CD8-positive, alpha-beta memory T cell (primary cell): ENCODE results near the gene PDZD2. TPM values are rescaled to one million over a fixed set of nuclear protein-coding genes. Genes with fewer than 3 reads are reported as not detected.
"Not testable (repeated sequence)": the region's sequence is repeated elsewhere in the genome, so short reads cannot be mapped to it uniquely, and the experiment has no call there.

Experiments
- CTCF ChIA-PET: fragments of 350-600 bp; sonication (Branson Sonifier 250); formaldehyde crosslinking; loops from one replicate; lab custom pipeline; 2021; ENCODE audit warnings: antibody characterized with exemption; lab: Charles Lee
- POLR2A ChIA-PET: fragments of 350-600 bp; sonication (Branson Sonifier 250); formaldehyde crosslinking; loops from one replicate; lab custom pipeline; 2021; ENCODE audit warnings: antibody characterized with exemption; lab: Charles Lee
- DNase-seq, 5 donors: peaks; one replicate each; pipeline versions ENCODE4 v3.0.0 to v3.0.0-alpha.2; 2020 to 2022; ENCODE audit warnings: mixed read lengths in 1 of 5
- H3K27ac ChIP-seq: one replicate; pipeline ENCODE4 v1.7.0; 2013; ENCODE audit warnings: low read depth, mild to moderate bottlenecking, low read length, moderate library complexity
- H3K27me3 ChIP-seq: 2 replicates; pipeline ENCODE4 v1.7.0; 2013; ENCODE audit warnings: low read length, mild to moderate bottlenecking; ENCODE audit not compliant: insufficient read depth, poor library complexity, severe bottlenecking
- H3K36me3 ChIP-seq: 2 replicates; pipeline ENCODE4 v1.7.0; 2013; ENCODE audit warnings: mild to moderate bottlenecking, low read length, moderate library complexity; ENCODE audit not compliant: insufficient read depth
- H3K4me1 ChIP-seq: 2 replicates; pipeline ENCODE4 v1.7.0; 2013; ENCODE audit warnings: mild to moderate bottlenecking, low read length, moderate library complexity; ENCODE audit not compliant: insufficient read depth
- H3K4me3 ChIP-seq: 2 replicates; pipeline ENCODE4 v1.7.0; 2013; ENCODE audit warnings: mild to moderate bottlenecking, low read length
- H3K9me3 ChIP-seq: 2 replicates; pipeline ENCODE4 v1.7.0; 2013; ENCODE audit warnings: mild to moderate bottlenecking, low read length
- H3K27ac Mint-ChIP-seq, 8 donors: one replicate each; pipeline ENCODE4 v1.8.0; 2020 to 2021; ENCODE audit warnings: mixed read lengths in 8 of 8, mild to moderate bottlenecking in 6 of 8, inconsistent platforms in 3 of 8, moderate library complexity in 3 of 8
- H3K27me3 Mint-ChIP-seq, 2 donors: one replicate each; pipeline ENCODE4 v1.8.0; 2020 to 2021; ENCODE audit warnings: mixed read lengths in 2 of 2, mild to moderate bottlenecking in 1 of 2, moderate library complexity in 1 of 2
- H3K36me3 Mint-ChIP-seq, 3 donors: one replicate each; pipeline ENCODE4 v1.8.0; 2020 to 2021; ENCODE audit warnings: mixed read lengths in 3 of 3, inconsistent platforms in 1 of 3, mild to moderate bottlenecking in 1 of 3
- H3K4me1 Mint-ChIP-seq, 3 donors: one replicate each; pipeline ENCODE4 v1.8.0; 2020 to 2021; ENCODE audit warnings: mixed read lengths in 3 of 3, inconsistent platforms in 1 of 3, mild to moderate bottlenecking in 1 of 3
- H3K4me3 Mint-ChIP-seq, 7 donors: one replicate each; pipeline ENCODE4 v1.8.0; 2020 to 2021; ENCODE audit warnings: mixed read lengths in 7 of 7, mild to moderate bottlenecking in 6 of 7, moderate library complexity in 4 of 7, inconsistent platforms in 2 of 7
- H3K9me3 Mint-ChIP-seq, 5 donors: one replicate each; pipeline ENCODE4 v1.8.0; 2020 to 2022; ENCODE audit warnings: mixed read lengths in 5 of 5, mild to moderate bottlenecking in 3 of 5, moderate library complexity in 2 of 5, inconsistent platforms in 1 of 5
- polyA plus RNA-seq: library from polyadenylated mRNA; unstranded; fragments of 300-500 nt; fragmentation: Illumina TruSeq; gene quantifications from one replicate; pipeline ENCODE4 v1.2.3, GENCODE V29; 2021
- total RNA-seq, 2 experiments: library from RNA; stranded (reverse); gene quantifications; one replicate each; pipeline ENCODE4 v1.2.3, GENCODE V29; 2021

The PDZD2 gene
- total and polyA plus RNA-seq, 3 experiments from 2014 or later: 0.15 to 0.40 (median 0.27) TPM

GRCh38 chr5:32103521-32103920, 464.6 kb downstream of the PDZD2 start:
- no peak overlapping the region for H3K27ac ChIP-seq
- no peaks in the 10 kb centered on the region for H3K9me3 Mint-ChIP-seq
- CTCF ChIA-PET: interaction anchor here (1.0 to 1.7 kb wide), 2 partner anchors 10 to 226 kb away, joined by 3 to 5 read pairs; no protein-coding TSS in a partner anchor
- no peak for DNase-seq
- POLR2A ChIA-PET: no interaction called here
- H3K9me3 ChIP-seq: no peaks in the 10 kb centered on the region
- H3K36me3 ChIP-seq: peaks cover 13% of the 10 kb centered on the region
- no peak overlapping the region for H3K4me3 Mint-ChIP-seq
- H3K4me3 ChIP-seq: no peak overlapping the region
- peaks cover 0 to 80% (median 19%) of the 10 kb centered on the region in 3 donors for H3K36me3 Mint-ChIP-seq
- H3K4me1 Mint-ChIP-seq: no peaks in the 10 kb centered on the region
- no peaks in the 10 kb centered on the region for H3K4me1 ChIP-seq
- no peaks in the 10 kb centered on the region for H3K27me3 ChIP-seq
- no peaks in the 10 kb centered on the region for H3K27me3 Mint-ChIP-seq
- H3K27ac Mint-ChIP-seq: no peak overlapping the region

- no peaks in the 10 kb centered on the region for H3K4me1 Mint-ChIP-seq
- CTCF ChIA-PET: interaction anchor here (1.2 to 2.7 kb wide), 2 partner anchors 9 to 14 kb away, joined by 4 to 9 read pairs; no protein-coding TSS in a partner anchor
- peak overlapping the region in 1 of 8 donors; percentile 60 for H3K27ac Mint-ChIP-seq
- H3K4me1 ChIP-seq: no peaks in the 10 kb centered on the region
- DNase-seq: no peak
- no peaks in the 10 kb centered on the region for H3K9me3 Mint-ChIP-seq
- H3K27me3 ChIP-seq: no peaks in the 10 kb centered on the region
- peaks cover 5 to 83% (median 27%) of the 10 kb centered on the region in 3 donors for H3K36me3 Mint-ChIP-seq
- no peaks in the 10 kb centered on the region for H3K9me3 ChIP-seq
- no peak overlapping the region for H3K4me3 ChIP-seq
- POLR2A ChIA-PET: interaction anchor here (0.6 kb wide), 1 partner anchor 12 kb away, joined by 3 read pairs; no protein-coding TSS in a partner anchor
- no peak overlapping the region for H3K27ac ChIP-seq
- H3K27me3 Mint-ChIP-seq: no peaks in the 10 kb centered on the region
- H3K36me3 ChIP-seq: peaks cover 21% of the 10 kb centered on the region
- H3K4me3 Mint-ChIP-seq: no peak overlapping the region
Observed at GRCh38 chr5:32107291-32107690, 468.4 kb downstream of the PDZD2 start.

- H3K9me3 ChIP-seq: no peaks in the 10 kb centered on the region
- H3K9me3 Mint-ChIP-seq: no peaks in the 10 kb centered on the region
- ChIA-PET POLR2A (no interaction called here), CTCF (interaction anchor here (1.2 to 2.7 kb wide), 2 partner anchors 9 to 15 kb away, joined by 4 to 9 read pairs; no protein-coding TSS in a partner anchor)
- H3K4me3 ChIP-seq: no peak overlapping the region
- no peaks in the 10 kb centered on the region for H3K4me1 ChIP-seq
- DNase-seq: no peak
- H3K27me3 Mint-ChIP-seq: no peaks in the 10 kb centered on the region
- H3K36me3 ChIP-seq: peaks cover 24% of the 10 kb centered on the region
- no peak overlapping the region for H3K4me3 Mint-ChIP-seq
- peaks cover 5 to 81% (median 25%) of the 10 kb centered on the region in 3 donors for H3K36me3 Mint-ChIP-seq
- H3K27me3 ChIP-seq: no peaks in the 10 kb centered on the region
- H3K4me1 Mint-ChIP-seq: peaks cover 0 to 4% (median 2%) of the 10 kb centered on the region in 3 donors
- no peak overlapping the region for H3K27ac ChIP-seq
- H3K27ac Mint-ChIP-seq: peak overlapping the region in 2 of 8 donors; percentile 56 to 57
Observed at GRCh38 chr5:32108167-32108566, 469.2 kb downstream of the PDZD2 start.

GRCh38 chr5:32109236-32109635, 470.3 kb downstream of the PDZD2 start:
- Histone ChIP-seq H3K36me3 (peaks cover 24% of the 10 kb centered on the region), H3K9me3 (no peaks in the 10 kb centered on the region), H3K4me1 (no peaks in the 10 kb centered on the region), H3K27me3 (no peaks in the 10 kb centered on the region), H3K4me3 (no peak overlapping the region), H3K27ac (no peak overlapping the region)
- peaks cover 5 to 81% (median 23%) of the 10 kb centered on the region in 3 donors for H3K36me3 Mint-ChIP-seq
- no peaks in the 10 kb centered on the region for H3K27me3 Mint-ChIP-seq
- no peak overlapping the region for H3K4me3 Mint-ChIP-seq
- POLR2A ChIA-PET: no interaction called here
- no peak for DNase-seq
- CTCF ChIA-PET: interaction anchor here (2.7 kb wide), 1 partner anchor 16 kb away, joined by 9 read pairs; no protein-coding TSS in a partner anchor
- H3K27ac Mint-ChIP-seq: peak overlapping the region in 1 of 8 donors; percentile 52
- H3K4me1 Mint-ChIP-seq: peaks cover 0 to 4% (median 2%) of the 10 kb centered on the region in 3 donors
- no peaks in the 10 kb centered on the region for H3K9me3 Mint-ChIP-seq

- ChIA-PET CTCF (no interaction called here), POLR2A (no interaction called here)
- Mint-ChIP-seq H3K27me3 (no peaks in the 10 kb centered on the region), H3K4me3 (no peak overlapping the region), H3K27ac (peak overlapping the region in 2 of 8 donors; percentile 21 to 22), H3K9me3 (no peaks in the 10 kb centered on the region), H3K36me3 (peaks cover 5 to 85% (median 22%) of the 10 kb centered on the region in 3 donors), H3K4me1 (peaks cover 0 to 4% (median 3%) of the 10 kb centered on the region in 3 donors)
- no peaks in the 10 kb centered on the region for H3K27me3 ChIP-seq
- no peak overlapping the region for H3K4me3 ChIP-seq
- peaks cover 24% of the 10 kb centered on the region for H3K36me3 ChIP-seq
- H3K9me3 ChIP-seq: no peaks in the 10 kb centered on the region
- H3K4me1 ChIP-seq: no peaks in the 10 kb centered on the region
- no peak for DNase-seq
- no peak overlapping the region for H3K27ac ChIP-seq
Observed at GRCh38 chr5:32110111-32110696, 471.3 kb downstream of the PDZD2 start.

GRCh38 chr5:32115985-32116384, 477.1 kb downstream of the PDZD2 start:
- no peak overlapping the region for H3K27ac ChIP-seq
- Mint-ChIP-seq H3K27me3 (no peaks in the 10 kb centered on the region), H3K4me1 (peaks cover 24 to 38% (median 26%) of the 10 kb centered on the region in 3 donors), H3K9me3 (no peaks in the 10 kb centered on the region), H3K36me3 (peaks cover 4 to 75% (median 18%) of the 10 kb centered on the region in 3 donors), H3K4me3 (no peak overlapping the region), H3K27ac (peak overlapping the region in 6 of 8 donors; percentile 35 to 84 (median 76))
- no peak overlapping the region for H3K4me3 ChIP-seq
- H3K4me1 ChIP-seq: no peaks in the 10 kb centered on the region
- H3K9me3 ChIP-seq: no peaks in the 10 kb centered on the region
- no peaks in the 10 kb centered on the region for H3K27me3 ChIP-seq
- ChIA-PET POLR2A (no interaction called here), CTCF (no interaction called here)
- no peak for DNase-seq
- peaks cover 20% of the 10 kb centered on the region for H3K36me3 ChIP-seq

GRCh38 chr5:32116574-32117313, 477.8 kb downstream of the PDZD2 start:
- H3K27me3 Mint-ChIP-seq: no peaks in the 10 kb centered on the region

GRCh38 chr5:32118922-32119321, 480.0 kb downstream of the PDZD2 start:
- Mint-ChIP-seq H3K4me1 (peaks cover 42 to 46% (median 45%) of the 10 kb centered on the region in 3 donors), H3K36me3 (peaks cover 0 to 78% (median 22%) of the 10 kb centered on the region in 3 donors), H3K27ac (peak overlapping the region in 1 of 8 donors; percentile 91)
- H3K27ac ChIP-seq, DNase-seq, H3K4me3 Mint-ChIP-seq, H3K4me3 ChIP-seq, H3K4me1 ChIP-seq, CTCF ChIA-PET, H3K9me3 Mint-ChIP-seq, H3K27me3 ChIP-seq, H3K27me3 Mint-ChIP-seq, H3K9me3 ChIP-seq: not testable (repeated sequence)
- POLR2A ChIA-PET: interaction anchor here (0.6 kb wide), 1 partner anchor 11 kb away, joined by 3 read pairs; no protein-coding TSS in a partner anchor
- peaks cover 18% of the 10 kb centered on the region for H3K36me3 ChIP-seq

More at GRCh38 chr5:32116574-32117313, 477.8 kb downstream of the PDZD2 start:
- Histone ChIP-seq H3K27ac (no peak overlapping the region), H3K36me3 (peaks cover 19% of the 10 kb centered on the region), H3K4me1 (no peaks in the 10 kb centered on the region), H3K9me3 (no peaks in the 10 kb centered on the region), H3K4me3 (no peak overlapping the region), H3K27me3 (no peaks in the 10 kb centered on the region)
- ChIA-PET CTCF (no interaction called here), POLR2A (no interaction called here)
- H3K4me3 Mint-ChIP-seq: no peak overlapping the region
- peak overlapping the region in 5 of 8 donors; percentile 20 to 84 (median 70) for H3K27ac Mint-ChIP-seq
- peaks cover 27 to 38% (median 30%) of the 10 kb centered on the region in 3 donors for H3K4me1 Mint-ChIP-seq
- DNase-seq: no peak
- H3K9me3 Mint-ChIP-seq: no peaks in the 10 kb centered on the region
- H3K36me3 Mint-ChIP-seq: peaks cover 0 to 75% (median 21%) of the 10 kb centered on the region in 3 donors
